GM12891 (cell line): ENCODE measurements around the gene TMEM87B.

Experiments
- POLR2A ChIP-seq: IDR thresholded peaks from 2 replicates; pipeline ENCODE4 v1.6.1; 2011; ENCODE audit warnings: low read depth, low read length, control low read depth
- POLR2AphosphoS5 ChIP-seq: IDR thresholded peaks from 2 replicates; pipeline ENCODE4 v1.6.1; 2011; ENCODE audit warnings: low read depth, low read length, control low read depth

DNA sequence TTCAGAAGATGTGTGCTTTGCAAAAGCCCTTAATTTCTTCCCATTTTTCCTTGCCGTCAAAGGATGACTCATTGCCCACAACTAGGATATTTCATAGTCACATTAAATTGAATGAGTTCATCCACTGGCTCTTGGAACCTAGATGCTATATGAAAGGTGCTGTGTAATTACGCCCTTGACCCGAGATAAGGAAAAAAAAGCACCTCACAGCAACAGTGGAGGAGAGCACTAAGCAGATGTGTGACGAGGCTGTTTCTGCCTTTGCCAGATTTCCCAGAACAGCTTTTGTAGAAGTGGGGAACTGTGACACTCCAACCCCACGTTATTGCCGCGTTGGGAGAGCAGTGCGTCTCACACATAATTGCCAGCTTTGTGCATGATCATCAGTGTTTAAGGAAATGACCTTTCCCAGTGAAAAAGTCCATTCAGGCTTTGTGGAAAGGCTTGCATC is 33.3 kb upstream of the TMEM87B start:
- no peak for TF ChIP-seq POLR2A
- no peak for TF ChIP-seq POLR2AphosphoS5
